ENCODE measurements around the gene DNAAF3. TPM values are rescaled to one million over a fixed set of nuclear protein-coding genes. Genes with fewer than 3 reads are reported as not detected.

Gene DNAAF3
- total RNA-seq, 1 donor from 2014 or later = 0.53 TPM

DNA sequence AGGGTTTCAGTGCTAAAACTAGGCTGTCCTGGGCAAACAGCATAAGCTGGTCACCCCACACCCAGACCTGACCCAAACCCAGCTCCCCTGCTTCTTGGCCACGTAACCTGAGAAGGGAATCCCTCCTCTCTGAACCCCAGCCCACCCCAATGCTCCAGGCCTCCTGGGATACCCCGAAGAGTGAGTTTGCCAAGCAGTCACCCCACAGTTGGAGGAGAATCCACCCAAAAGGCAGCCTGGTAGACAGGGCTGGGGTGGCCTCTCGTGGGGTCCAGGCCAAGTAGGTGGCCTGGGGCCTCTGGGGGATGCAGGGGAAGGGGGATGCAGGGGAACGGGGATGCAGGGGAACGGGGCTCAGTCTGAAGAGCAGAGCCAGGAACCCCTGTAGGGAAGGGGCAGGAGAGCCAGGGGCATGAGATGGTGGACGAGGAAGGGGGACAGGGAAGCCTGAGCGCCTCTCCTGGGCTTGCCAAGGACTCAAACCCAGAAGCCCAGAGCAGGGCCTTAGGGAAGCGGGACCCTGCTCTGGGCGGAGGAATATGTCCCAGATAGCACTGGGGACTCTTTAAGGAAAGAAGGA is 51.8 kb downstream of the DNAAF3 start:
- no peaks in the 10 kb centered on the region for H3K27me3 ChIP-seq (ENCODE audit: control insufficient read depth, insufficient read depth, low read length)
- no peak for FAIRE-seq
- DNase-seq (ENCODE audit: low read depth) = no peak
- peaks cover 5% of the 10 kb centered on the region for H3K36me3 ChIP-seq (ENCODE audit: control insufficient read depth, insufficient read depth, low read length)
- no peak overlapping the region for H3K4me3 ChIP-seq (ENCODE audit: low read depth, low read length)
- TF ChIP-seq, protein P1, sequence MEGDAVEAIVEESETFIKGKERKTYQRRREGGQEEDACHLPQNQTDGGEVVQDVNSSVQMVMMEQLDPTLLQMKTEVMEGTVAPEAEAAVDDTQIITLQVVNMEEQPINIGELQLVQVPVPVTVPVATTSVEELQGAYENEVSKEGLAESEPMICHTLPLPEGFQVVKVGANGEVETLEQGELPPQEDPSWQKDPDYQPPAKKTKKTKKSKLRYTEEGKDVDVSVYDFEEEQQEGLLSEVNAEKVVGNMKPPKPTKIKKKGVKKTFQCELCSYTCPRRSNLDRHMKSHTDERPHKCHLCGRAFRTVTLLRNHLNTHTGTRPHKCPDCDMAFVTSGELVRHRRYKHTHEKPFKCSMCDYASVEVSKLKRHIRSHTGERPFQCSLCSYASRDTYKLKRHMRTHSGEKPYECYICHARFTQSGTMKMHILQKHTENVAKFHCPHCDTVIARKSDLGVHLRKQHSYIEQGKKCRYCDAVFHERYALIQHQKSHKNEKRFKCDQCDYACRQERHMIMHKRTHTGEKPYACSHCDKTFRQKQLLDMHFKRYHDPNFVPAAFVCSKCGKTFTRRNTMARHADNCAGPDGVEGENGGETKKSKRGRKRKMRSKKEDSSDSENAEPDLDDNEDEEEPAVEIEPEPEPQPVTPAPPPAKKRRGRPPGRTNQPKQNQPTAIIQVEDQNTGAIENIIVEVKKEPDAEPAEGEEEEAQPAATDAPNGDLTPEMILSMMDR (IDR thresholded peaks at IDR 0.05; ENCODE audit: insufficient read depth, low read length, severe bottlenecking) = no peak

DNA sequence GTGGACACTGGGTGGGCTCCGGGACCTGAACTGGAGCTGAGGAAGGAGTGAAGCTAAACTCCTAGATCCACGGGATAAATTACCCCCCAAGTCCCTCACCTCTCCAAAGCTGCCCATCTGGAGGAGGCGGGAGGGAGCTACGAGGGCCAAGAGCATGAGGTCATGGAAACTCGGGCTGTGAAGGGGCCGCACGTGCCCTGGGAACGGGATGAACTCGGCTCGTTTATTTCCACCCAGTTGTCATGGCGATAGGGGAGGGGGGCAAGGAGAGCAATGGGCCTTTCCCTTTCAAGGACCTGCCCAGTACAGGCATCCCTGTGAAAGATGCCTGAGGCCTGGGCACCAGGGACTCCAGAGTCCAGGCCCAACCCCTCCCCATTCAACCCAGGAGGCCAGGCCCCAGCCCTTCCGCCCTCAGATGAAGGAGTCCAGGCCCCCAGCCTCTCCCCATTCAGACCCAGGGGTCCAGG is 52.8 kb downstream of the DNAAF3 start:
- TF ChIP-seq, protein P1 (IDR thresholded peaks at IDR 0.05; ENCODE audit: insufficient read depth, low read length, severe bottlenecking) = no peak
- FAIRE-seq (no peak), DNase-seq (ENCODE audit: low read depth) (no peak)
- no peaks in the 10 kb centered on the region for H3K27me3 ChIP-seq (ENCODE audit: control insufficient read depth, insufficient read depth, low read length)
- peaks cover 7% of the 10 kb centered on the region for H3K36me3 ChIP-seq (ENCODE audit: control insufficient read depth, insufficient read depth, low read length)
- H3K4me3 ChIP-seq (ENCODE audit: low read depth, low read length) = no peak overlapping the region

DNA sequence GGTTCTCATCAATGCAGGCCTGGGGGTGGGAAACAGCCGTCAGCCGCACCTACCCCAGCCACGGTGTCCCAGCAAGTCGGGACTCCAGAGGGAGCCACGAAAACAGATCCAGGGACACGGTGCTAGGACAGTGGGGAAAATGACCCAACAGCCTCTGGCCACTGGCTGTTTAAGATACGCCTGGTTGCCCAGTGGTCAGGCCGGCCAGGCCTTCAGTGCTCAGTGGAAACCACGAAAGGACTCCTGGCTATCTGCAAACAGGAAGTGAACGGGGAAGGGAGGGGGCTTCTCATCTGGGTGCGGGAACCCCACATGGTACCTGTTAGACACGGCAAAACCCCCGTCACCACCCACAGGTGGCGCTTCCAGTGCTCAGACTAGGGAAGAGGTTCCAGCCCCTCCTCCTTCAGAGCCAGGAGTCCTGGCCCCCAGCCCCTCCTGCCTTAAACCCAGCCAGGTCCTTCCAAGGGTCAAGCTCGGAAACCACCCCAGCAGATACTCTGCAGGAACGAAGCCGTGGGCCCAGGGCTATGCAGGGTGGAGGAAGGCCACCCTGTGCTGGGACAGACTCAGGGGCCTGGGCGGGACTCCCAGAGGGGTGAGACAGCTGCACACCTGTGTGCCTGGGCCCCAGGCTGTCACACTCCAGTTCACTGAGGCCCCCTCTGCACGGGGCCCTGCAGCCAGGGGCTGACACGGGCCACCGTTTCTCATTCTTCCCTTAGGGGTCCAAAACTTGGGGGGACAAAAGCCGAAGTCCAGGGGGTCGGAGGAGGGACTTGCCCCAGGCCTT is 53.4 kb downstream of the DNAAF3 start:
- Histone ChIP-seq H3K4me3 (ENCODE audit: low read depth, low read length) (no peak overlapping the region), H3K36me3 (ENCODE audit: control insufficient read depth, insufficient read depth, low read length) (peaks cover 7% of the 10 kb centered on the region), H3K27me3 (ENCODE audit: control insufficient read depth, insufficient read depth, low read length) (no peaks in the 10 kb centered on the region)
- DNase-seq (ENCODE audit: low read depth) (no peak), FAIRE-seq (no peak)
- TF ChIP-seq, protein P1 (IDR thresholded peaks at IDR 0.05; ENCODE audit: insufficient read depth, low read length, severe bottlenecking) = peak; percentile 13

DNA sequence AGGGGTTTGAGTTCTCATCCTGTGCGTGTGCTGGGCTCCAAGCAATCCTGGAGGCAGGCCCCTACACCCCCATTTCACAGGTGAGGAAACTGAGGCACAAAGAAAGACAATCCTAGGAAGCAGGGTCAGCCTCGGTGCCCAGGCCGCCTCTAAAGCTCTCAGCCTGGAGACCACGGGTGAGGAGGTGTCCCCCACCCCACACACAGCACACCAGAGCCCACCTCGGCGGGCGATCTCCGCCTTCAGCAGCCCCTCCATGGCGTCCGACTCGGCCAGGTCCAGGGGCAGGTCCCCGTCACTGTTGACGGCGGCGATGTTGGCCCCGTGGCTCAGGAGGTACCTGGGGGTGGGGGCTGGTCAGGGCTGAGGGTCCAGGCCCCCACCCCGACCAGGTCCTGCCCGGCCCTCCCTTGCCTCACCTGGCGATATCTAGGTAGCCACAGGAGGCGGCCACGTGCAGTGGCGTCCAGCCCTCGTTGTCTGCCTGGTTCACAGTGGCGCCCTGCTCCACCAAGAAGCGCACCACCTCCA is 54.1 kb downstream of the DNAAF3 start:
- H3K4me3 ChIP-seq (ENCODE audit: low read depth, low read length) = no peak overlapping the region
- TF ChIP-seq, protein P1 (IDR thresholded peaks at IDR 0.05; ENCODE audit: insufficient read depth, low read length, severe bottlenecking) = no peak
- peaks cover 7% of the 10 kb centered on the region for H3K36me3 ChIP-seq (ENCODE audit: control insufficient read depth, insufficient read depth, low read length)
- FAIRE-seq (no peak), DNase-seq (ENCODE audit: low read depth) (no peak)
- H3K27me3 ChIP-seq (ENCODE audit: control insufficient read depth, insufficient read depth, low read length) = no peaks in the 10 kb centered on the region

DNA sequence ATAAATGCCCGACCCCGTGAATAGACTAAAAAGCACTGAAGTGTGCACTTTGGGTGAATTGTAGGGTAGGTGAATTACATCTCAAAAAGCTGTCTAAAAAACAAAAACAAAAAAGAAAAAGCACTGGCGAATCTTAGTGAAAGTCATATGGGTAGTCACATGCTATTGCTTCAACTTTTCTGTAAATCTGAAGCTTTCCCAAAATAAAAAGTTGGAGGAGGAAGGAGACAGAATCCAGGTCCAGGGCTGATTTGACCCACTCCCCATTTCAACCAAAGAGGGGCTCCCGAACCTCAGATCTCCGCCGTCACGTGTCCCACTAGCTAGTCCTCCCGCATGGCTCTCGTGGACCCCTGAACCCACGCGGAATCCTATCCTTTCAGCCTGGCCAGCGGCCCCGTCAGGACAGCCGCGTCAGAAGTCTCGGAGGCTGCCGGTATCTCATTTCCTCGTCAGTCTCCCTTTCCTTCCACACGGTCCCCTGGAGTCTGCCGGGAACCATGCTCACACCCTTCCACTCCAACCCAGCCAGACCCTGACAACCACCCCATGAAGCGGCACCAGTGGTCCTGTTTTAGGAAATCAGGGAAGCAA is 55.1 kb downstream of the DNAAF3 start:
- peaks cover 7% of the 10 kb centered on the region for H3K36me3 ChIP-seq (ENCODE audit: control insufficient read depth, insufficient read depth, low read length)
- DNase-seq (ENCODE audit: low read depth) (no peak), FAIRE-seq (no peak)
- no peak overlapping the region for H3K4me3 ChIP-seq (ENCODE audit: low read depth, low read length)
- no peaks in the 10 kb centered on the region for H3K27me3 ChIP-seq (ENCODE audit: control insufficient read depth, insufficient read depth, low read length)
- TF ChIP-seq, protein P1 (IDR thresholded peaks at IDR 0.05; ENCODE audit: insufficient read depth, low read length, severe bottlenecking) = no peak

All from bronchial epithelial cell (primary cell).